PC-3 (cell line): Measurements from ENCODE around the gene SMC1B. TPM values are rescaled to one million over a fixed set of nuclear protein-coding genes. Genes with fewer than 3 reads are reported as not detected.

Source experiments
- ATAC-seq: fragments of 200-7000 bp; cut with Tn5 transposase; 2 replicates; pipeline ENCODE4 v1.9.1; 2020; ENCODE audit warnings: mild to moderate bottlenecking, moderate library complexity
- BruUV-seq: library from RNA; stranded (reverse); fragments of 400-500 nt; replicated peaks from 2 replicates; lab custom pipeline; 2021; lab: Mats Ljungman, UMichigan
- CTCF ChIA-PET: fragments of 300-600 bp; sonication (Branson Sonifier 250); formaldehyde crosslinking; loops from one replicate; lab custom pipeline; 2022; ENCODE audit warnings: antibody characterized with exemption; lab: Charles Lee
- POLR2A ChIA-PET: fragments of 300-600 bp; sonication (Branson Sonifier 250); formaldehyde crosslinking; loops from one replicate; lab custom pipeline; 2022; ENCODE audit warnings: antibody characterized with exemption; ENCODE audit not compliant: unreplicated experiment; lab: Charles Lee
- DNase-seq: peaks from one replicate; pipeline ENCODE4 v3.0.0-alpha.2; 2015
- H2AFZ ChIP-seq: fragments of 300-600 bp; sonication (generic); 2 replicates; pipeline ENCODE4 v1.6.0; 2016; ENCODE audit warnings: antibody characterized with exemption, low read length
- H3F3A ChIP-seq: fragments of 300-600 bp; sonication (generic); one replicate; pipeline ENCODE4 v1.6.0; 2017; ENCODE audit warnings: antibody characterized with exemption, low read length, control low read depth, mild to moderate bottlenecking; ENCODE audit not compliant: unreplicated experiment
- H3K27ac ChIP-seq: fragments of 300-600 bp; sonication (generic); 2 replicates; pipeline ENCODE4 v1.5.1; 2016; ENCODE audit warnings: mild to moderate bottlenecking, low read length
- H3K27me3 ChIP-seq: fragments of 300-600 bp; sonication (generic); 2 replicates; pipeline ENCODE4 v1.6.1; 2016; ENCODE audit warnings: low read length, mixed read lengths
- H3K36me3 ChIP-seq: fragments of 300-600 bp; sonication (generic); 2 replicates; pipeline ENCODE4 v1.6.1; 2016; ENCODE audit warnings: low read depth, mixed run types, low read length, mixed read lengths
- H3K4me1 ChIP-seq: fragments of 300-600 bp; sonication (generic); 2 replicates; pipeline ENCODE4 v1.5.1; 2016; ENCODE audit warnings: low read length; ENCODE audit not compliant: insufficient read depth
- H3K4me2 ChIP-seq: fragments of 300-600 bp; sonication (generic); 2 replicates; pipeline ENCODE4 v1.6.0; 2016; ENCODE audit warnings: low read length
- H3K4me3 ChIP-seq: fragments of 300-600 bp; sonication (generic); 2 replicates; pipeline ENCODE4 v1.5.1; 2016; ENCODE audit warnings: mild to moderate bottlenecking, low read length, mixed read lengths
- H3K79me2 ChIP-seq: fragments of 300-600 bp; sonication (generic); 2 replicates; pipeline ENCODE4 v1.6.1; 2017; ENCODE audit warnings: low read length, mixed read lengths
- H3K9ac ChIP-seq: fragments of 300-600 bp; sonication (generic); 2 replicates; pipeline ENCODE4 v1.6.0; 2016; ENCODE audit warnings: mild to moderate bottlenecking, low read length
- H3K9me2 ChIP-seq: fragments of 300-600 bp; sonication (generic); replicated peaks from 2 replicates; pipeline ENCODE4 v1.6.1; 2016; ENCODE audit warnings: mixed run types, low read length, mixed read lengths
- H3K9me3 ChIP-seq: fragments of 300-600 bp; sonication (generic); 2 replicates; pipeline ENCODE4 v1.6.1; 2016; ENCODE audit warnings: low read length, mixed read lengths
- H4K20me1 ChIP-seq: fragments of 300-600 bp; sonication (generic); 2 replicates; pipeline ENCODE4 v1.6.1; 2016; ENCODE audit warnings: low read length, mixed read lengths
- CTCF ChIP-seq: fragments of 300-600 bp; sonication (generic); conservative IDR thresholded peaks from 2 replicates; pipeline ENCODE4 v1.5.1; 2017; ENCODE audit warnings: antibody characterized with exemption, low read depth, mild to moderate bottlenecking, low read length
- EZH2 ChIP-seq: fragments of 300-600 bp; sonication (generic); IDR thresholded peaks from one replicate; pipeline ENCODE4 v1.6.1; 2017; ENCODE audit warnings: antibody characterized with exemption, mild to moderate bottlenecking, low read length; ENCODE audit not compliant: unreplicated experiment
- EZH2phosphoT487 ChIP-seq: fragments of 300-600 bp; sonication (generic); IDR thresholded peaks from 2 replicates; pipeline ENCODE4 v1.6.1; 2018; ENCODE audit warnings: mild to moderate bottlenecking, antibody characterized with exemption, low read length, borderline replicate concordance
- intact Hi-C: fragments of 100-400 bp; cut with micrococcal nuclease; formaldehyde crosslinking; loops from 2 replicates; pipeline ENCODE4 v1.9.0; 2023
- total RNA-seq: library from RNA; depleted of rRNA; stranded (reverse); fragments of >200 nt; gene quantifications from 2 replicates; pipeline ENCODE4 v1.2.3, GENCODE V29; 2014

Gene SMC1B
- total RNA-seq, 1 experiment from 2014 or later, result 0.04 TPM

GRCh38 chr22:45304971-45305370, 108.4 kb downstream of the SMC1B start:
- Histone ChIP-seq H3K27me3 (no peaks in the 10 kb centered on the region), H3K4me1 (peaks cover 15% of the 10 kb centered on the region), H4K20me1 (no peaks in the 10 kb centered on the region), H3K36me3 (no peaks in the 10 kb centered on the region), H3K79me2 (peaks cover 1% of the 10 kb centered on the region), H3K27ac (no peak overlapping the region), H3K4me2 (no peak overlapping the region), H3K9ac (no peak overlapping the region), H3F3A (no peaks in the 10 kb centered on the region), H3K9me2 (no peaks in the 10 kb centered on the region), H2AFZ (no peak overlapping the region), H3K4me3 (no peak overlapping the region), H3K9me3 (no peaks in the 10 kb centered on the region)
- DNase-seq (no peak), ATAC-seq (no peak)
- intact Hi-C loops, result no loop called here
- no peak for TF ChIP-seq EZH2phosphoT487
- no peak for TF ChIP-seq EZH2
- no peak for TF ChIP-seq CTCF
- ChIA-PET CTCF (no interaction called here), POLR2A (no interaction called here)
- no TSS peak for BruUV-seq

- Histone ChIP-seq H3K9me3 (no peaks in the 10 kb centered on the region), H3K4me3 (peak overlapping the region; percentile 14; the same call in 1 of the 2 replicates), H3K36me3 (no peaks in the 10 kb centered on the region), H4K20me1 (no peaks in the 10 kb centered on the region), H3K27ac (peak overlapping the region; percentile 39; the same call in 1 of the 2 replicates), H3K79me2 (no peaks in the 10 kb centered on the region), H3K4me1 (peaks cover 5% of the 10 kb centered on the region), H3K9me2 (no peaks in the 10 kb centered on the region), H3K27me3 (no peaks in the 10 kb centered on the region), H3K4me2 (0 out of 2 replicates have a peak overlapping the region, but pooled peaks have one; percentile 34), H2AFZ (peak overlapping the region; percentile 61; the same call in 1 of the 2 replicates), H3K9ac (no peak overlapping the region), H3F3A (no peaks in the 10 kb centered on the region)
- POLR2A ChIA-PET, result interaction anchor here (0.6 kb wide), 1 partner anchor 376 kb away, joined by 3 read pairs; no protein-coding TSS in a partner anchor
- DNase-seq, result no peak
- BruUV-seq, result no TSS peak
- ATAC-seq, result no peak
- CTCF ChIA-PET, result no interaction called here
- TF ChIP-seq CTCF, result no peak
- TF ChIP-seq EZH2phosphoT487, result no peak
- no peak for TF ChIP-seq EZH2
- intact Hi-C loops, result no loop called here
Observed at GRCh38 chr22:45303181-45303580, 110.2 kb downstream of the SMC1B start.

GRCh38 chr22:45302751-45303150, 110.6 kb downstream of the SMC1B start:
- ATAC-seq (peak; percentile 91), DNase-seq (peak; percentile 56)
- H3F3A ChIP-seq, result no peaks in the 10 kb centered on the region
- no peaks in the 10 kb centered on the region for H3K36me3 ChIP-seq
- H4K20me1 ChIP-seq, result no peaks in the 10 kb centered on the region
- peaks cover 5% of the 10 kb centered on the region for H3K4me1 ChIP-seq
- 0 out of 2 replicates have a peak overlapping the region, but pooled peaks have one; percentile 34 for H3K4me2 ChIP-seq
- no TSS peak for BruUV-seq
- H3K9me2 ChIP-seq, result no peaks in the 10 kb centered on the region
- H3K27me3 ChIP-seq, result no peaks in the 10 kb centered on the region
- ChIA-PET CTCF (interaction anchor here (0.5 kb wide), 1 partner anchor 12 kb away, joined by 3 read pairs; no protein-coding TSS in a partner anchor), POLR2A (interaction anchor here (0.5 to 0.6 kb wide), 3 partner anchors 43 to 377 kb away, joined by 3 read pairs; partner anchors contain the start of gene NUP50)
- peak overlapping the region; percentile 61; the same call in 1 of the 2 replicates for H2AFZ ChIP-seq
- H3K9ac ChIP-seq, result no peak overlapping the region
- no peaks in the 10 kb centered on the region for H3K9me3 ChIP-seq
- TF ChIP-seq EZH2phosphoT487 (no peak), CTCF (no peak), EZH2 (no peak)
- intact Hi-C loops, result no loop called here
- peak overlapping the region; percentile 14; the same call in 1 of the 2 replicates for H3K4me3 ChIP-seq
- H3K79me2 ChIP-seq, result no peaks in the 10 kb centered on the region
- H3K27ac ChIP-seq, result peak overlapping the region; percentile 39; the same call in 1 of the 2 replicates
